Stimulated activated CD8-positive, alpha-beta memory T cell treated with anti-CD3 and anti-CD28 coated beads, Interleukin-4, amount 100 ng/mL, for 4 hours (primary cell): Measurements from ENCODE around the gene WSCD1.

Experiments
- DNase-seq, 2 donors: peaks; one replicate each; pipeline ENCODE4 v3.0.0-alpha.2; 2020; ENCODE audit warnings: low read depth in 2 of 2, low spot score in 1 of 2

The WSCD1 gene

GRCh38 chr17:6069539-6070429 is at the start of gene WSCD1:
WSCD1 (plus strand) TSS chr17:6070379; CDS start chr17:6080659, 10,280 bp downstream.
- no peak for DNase-seq

- no peak for DNase-seq
Measured at GRCh38 chr17:6021011-6021400, 49.2 kb upstream of the WSCD1 start.

- no peak for DNase-seq
Measured at GRCh38 chr17:6021627-6022026, 48.6 kb upstream of the WSCD1 start.

- DNase-seq: no peak
Measured at GRCh38 chr17:6023036-6023831, 46.9 kb upstream of the WSCD1 start.

GRCh38 chr17:6024576-6024975 is 45.6 kb upstream of the WSCD1 start:
- no peak for DNase-seq

GRCh38 chr17:6027342-6028024 is 42.7 kb upstream of the WSCD1 start:
- no peak for DNase-seq

GRCh38 chr17:6028294-6028693 is 41.9 kb upstream of the WSCD1 start:
- DNase-seq: no peak

GRCh38 chr17:6035801-6036394 is 34.3 kb upstream of the WSCD1 start:
- DNase-seq: no peak

GRCh38 chr17:6040504-6040903 is 29.7 kb upstream of the WSCD1 start:
- no peak for DNase-seq

- no peak for DNase-seq
Measured at GRCh38 chr17:6041246-6041645, 28.9 kb upstream of the WSCD1 start.

- no peak for DNase-seq
Measured at GRCh38 chr17:6043405-6043804, 26.8 kb upstream of the WSCD1 start.

GRCh38 chr17:6044261-6044660 is 25.9 kb upstream of the WSCD1 start:
- no peak for DNase-seq

- no peak for DNase-seq
Measured at GRCh38 chr17:6045621-6046357, 24.4 kb upstream of the WSCD1 start.

GRCh38 chr17:6046431-6046830 is 23.7 kb upstream of the WSCD1 start:
- no peak for DNase-seq

- DNase-seq: no peak
Measured at GRCh38 chr17:6046931-6047330, 23.2 kb upstream of the WSCD1 start.

GRCh38 chr17:6047966-6048365 is 22.2 kb upstream of the WSCD1 start:
- no peak for DNase-seq

- no peak for DNase-seq
Measured at GRCh38 chr17:6048486-6048885, 21.7 kb upstream of the WSCD1 start.

- DNase-seq: no peak
Measured at GRCh38 chr17:6052926-6053325, 17.3 kb upstream of the WSCD1 start.

GRCh38 chr17:6054372-6054771 is 15.8 kb upstream of the WSCD1 start:
- DNase-seq: no peak

GRCh38 chr17:6056104-6056503 is 14.1 kb upstream of the WSCD1 start:
- no peak for DNase-seq

GRCh38 chr17:6057562-6057961 is 12.6 kb upstream of the WSCD1 start:
- no peak for DNase-seq
